Activated CD4-positive, alpha-beta T cell treated with anti-CD3 and anti-CD28 coated beads, Interleukin-2, amount 10 ng/mL, durations not matched to agents 7 days and 5 days (primary cell): Measurements from ENCODE around the gene HMOX2. TPM values are rescaled to one million over a fixed set of nuclear protein-coding genes. Genes with fewer than 3 reads are reported as not detected.

ENCODE experiments used
- CTCF ChIA-PET: fragments of 350-600 bp; sonication (Branson Sonifier 250); formaldehyde crosslinking; loops from one replicate; lab custom pipeline; 2021; ENCODE audit warnings: antibody characterized with exemption; lab: Charles Lee
- POLR2A ChIA-PET: fragments of 350-600 bp; sonication (Branson Sonifier 250); formaldehyde crosslinking; loops from one replicate; lab custom pipeline; 2021; ENCODE audit warnings: antibody characterized with exemption; lab: Charles Lee
- DNase-seq: peaks from one replicate; pipeline ENCODE4 v3.0.0-alpha.2; 2020
- H3K27ac Mint-ChIP-seq: one replicate; pipeline ENCODE4 v1.8.0; 2021; ENCODE audit warnings: mild to moderate bottlenecking, moderate library complexity, mixed read lengths
- H3K27me3 Mint-ChIP-seq: one replicate; pipeline ENCODE4 v1.8.0; 2021; ENCODE audit warnings: mixed read lengths
- H3K36me3 Mint-ChIP-seq: one replicate; pipeline ENCODE4 v1.8.0; 2021; ENCODE audit warnings: low read depth, mixed read lengths
- H3K4me1 Mint-ChIP-seq: one replicate; pipeline ENCODE4 v1.8.0; 2021; ENCODE audit warnings: mixed read lengths
- H3K4me3 Mint-ChIP-seq: one replicate; pipeline ENCODE4 v1.8.0; 2021; ENCODE audit warnings: mild to moderate bottlenecking, moderate library complexity, mixed read lengths
- H3K9me3 Mint-ChIP-seq: one replicate; pipeline ENCODE4 v1.8.0; 2021; ENCODE audit warnings: mixed read lengths
- total RNA-seq, 2 experiments: library from RNA; stranded (reverse); gene quantifications; one replicate each; pipeline ENCODE4 v1.2.3, GENCODE V29; 2021

HMOX2 gene, protein sequence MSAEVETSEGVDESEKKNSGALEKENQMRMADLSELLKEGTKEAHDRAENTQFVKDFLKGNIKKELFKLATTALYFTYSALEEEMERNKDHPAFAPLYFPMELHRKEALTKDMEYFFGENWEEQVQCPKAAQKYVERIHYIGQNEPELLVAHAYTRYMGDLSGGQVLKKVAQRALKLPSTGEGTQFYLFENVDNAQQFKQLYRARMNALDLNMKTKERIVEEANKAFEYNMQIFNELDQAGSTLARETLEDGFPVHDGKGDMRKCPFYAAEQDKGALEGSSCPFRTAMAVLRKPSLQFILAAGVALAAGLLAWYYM
- 100 to 1,000 TPM in 1 of 2 experiments, 10 to 100 TPM in 1; 86.3 to 107 TPM for total RNA-seq

DNA sequence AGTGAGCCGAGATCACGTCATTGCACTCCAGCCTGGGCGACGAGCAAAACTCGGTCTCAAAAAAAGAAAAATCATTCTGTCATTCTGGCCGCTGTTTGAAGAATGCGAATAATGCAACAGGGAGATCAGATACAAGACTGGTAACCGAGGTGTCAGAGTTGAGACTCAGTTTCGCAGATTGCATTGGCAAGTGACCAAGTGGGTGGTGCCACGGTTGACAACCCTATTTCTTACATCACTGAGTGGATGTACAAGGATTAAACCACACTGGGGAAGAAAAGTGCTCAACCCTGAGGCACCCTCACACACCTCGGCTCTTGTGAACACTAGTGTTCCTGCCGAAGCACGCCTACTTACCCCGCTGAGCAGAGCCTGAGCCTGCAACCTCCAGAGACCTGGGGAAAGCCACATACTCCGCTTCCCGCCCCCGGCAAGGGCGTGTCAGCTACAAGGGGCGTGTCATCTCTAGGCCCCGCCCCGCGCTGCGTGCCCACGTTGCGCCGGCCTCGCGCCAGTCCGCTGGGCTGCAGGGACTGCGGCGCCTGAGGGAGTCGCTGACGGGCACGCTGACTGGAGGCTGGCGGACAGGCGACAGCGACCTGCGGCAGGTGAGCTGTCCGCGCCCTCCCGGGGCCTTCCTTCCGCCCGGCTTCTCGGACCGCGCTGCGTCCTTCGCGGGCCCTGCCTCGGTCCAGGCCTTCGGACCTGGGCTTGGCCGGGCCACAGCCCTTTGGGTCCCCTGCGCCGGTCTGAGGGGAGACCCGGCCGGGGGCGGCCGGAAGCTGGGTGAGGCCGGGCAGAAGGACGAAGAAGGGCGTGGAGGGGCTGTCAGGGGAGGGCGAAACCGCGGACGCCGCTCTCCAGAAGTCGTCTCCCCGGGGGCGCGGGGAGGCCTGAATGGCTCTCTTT, at the start of gene HMOX2:
TSS of gene HMOX2 (plus strand) at position 519 of the 909 bp plus-strand sequence. CDS start 29,127 bp downstream, outside the sequence.
- ChIA-PET POLR2A (interaction anchor here (0.6 to 0.7 kb wide), 2 partner anchors 10 to 11 kb away, joined by 3 read pairs; no protein-coding TSS in a partner anchor), CTCF (interaction anchor here (0.8 to 4.8 kb wide), 13 partner anchors 10 to 157 kb away, joined by 3 to 42 read pairs (median 5); no protein-coding TSS in a partner anchor)
- DNase-seq, result peak; percentile 92
- peaks cover 40% of the 10 kb centered on the region for H3K4me1 Mint-ChIP-seq
- H3K27me3 Mint-ChIP-seq, result no peaks in the 10 kb centered on the region
- peaks cover 17% of the 10 kb centered on the region for H3K36me3 Mint-ChIP-seq
- H3K4me3 Mint-ChIP-seq, result peak within 1 kb of the TSS; percentile 94
- no peaks in the 10 kb centered on the region for H3K9me3 Mint-ChIP-seq
- peak within 1 kb of the TSS; percentile 90 for H3K27ac Mint-ChIP-seq

DNA sequence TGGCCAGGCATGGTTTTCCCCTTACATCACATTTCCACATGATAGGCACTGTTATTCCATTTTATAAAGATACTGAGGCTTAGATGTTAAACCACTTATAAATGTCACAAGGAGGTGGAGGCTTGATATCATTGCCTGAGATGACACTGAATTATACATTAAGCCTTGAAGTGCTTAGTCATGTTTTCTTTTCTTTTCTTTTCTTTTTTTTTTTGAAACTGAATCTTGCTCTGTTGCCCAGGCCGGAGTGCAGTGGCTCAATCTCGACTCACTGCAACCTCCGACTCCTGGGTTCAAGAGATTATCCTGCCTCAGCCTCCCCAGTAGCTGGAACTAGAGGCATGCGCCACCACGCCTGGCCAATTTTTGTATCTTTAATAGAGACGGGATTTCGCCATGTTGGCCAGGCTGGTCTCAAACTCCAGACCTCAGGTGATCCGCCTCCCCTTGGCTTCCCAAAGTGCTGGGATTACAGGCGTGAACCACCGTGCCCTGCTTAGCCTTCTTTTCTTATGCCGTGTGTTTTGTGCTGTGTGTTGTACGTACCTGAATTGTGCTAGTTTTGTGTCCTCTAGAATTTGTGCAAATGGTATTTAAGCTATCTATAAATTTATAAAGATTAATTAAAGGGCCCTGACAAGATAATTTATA, 49.4 kb upstream of the HMOX2 start:
- Mint-ChIP-seq H3K4me1 (peaks cover 32% of the 10 kb centered on the region), H3K27ac (peak overlapping the region; percentile 99), H3K9me3 (no peaks in the 10 kb centered on the region), H3K36me3 (peaks cover 17% of the 10 kb centered on the region), H3K27me3 (no peaks in the 10 kb centered on the region), H3K4me3 (peak overlapping the region; percentile 99)
- ChIA-PET POLR2A (no interaction called here), CTCF (interaction anchor here (0.7 to 1.0 kb wide), 3 partner anchors 24 to 121 kb away, joined by 3 to 4 read pairs (median 4); no protein-coding TSS in a partner anchor)
- DNase-seq, result no peak

DNA sequence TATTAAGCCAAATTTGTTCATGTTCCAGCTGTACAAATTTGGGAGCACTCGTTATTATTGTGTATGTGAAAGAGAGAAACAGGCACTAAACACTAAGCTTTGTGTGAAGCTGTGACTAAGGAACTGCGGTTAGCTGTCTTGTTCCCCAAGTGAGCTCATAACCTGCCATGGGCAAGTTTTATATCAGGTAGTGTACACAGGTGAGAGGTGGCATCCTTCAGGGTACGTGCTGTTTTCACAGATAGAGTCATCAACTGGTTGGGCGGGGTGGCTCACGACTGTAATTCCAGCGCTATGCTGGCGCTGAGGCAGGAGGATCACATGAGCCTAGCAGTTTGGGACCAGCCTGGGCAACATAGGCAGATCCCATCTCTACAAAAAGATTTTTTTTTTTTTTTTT, 47.7 kb upstream of the HMOX2 start:
- DNase-seq, result no peak
- CTCF ChIA-PET, result interaction anchor here (0.7 to 1.2 kb wide), 3 partner anchors 11 to 26 kb away, joined by 3 read pairs; no protein-coding TSS in a partner anchor
- Mint-ChIP-seq H3K27ac (no peak overlapping the region), H3K27me3 (no peaks in the 10 kb centered on the region), H3K4me1 (peaks cover 36% of the 10 kb centered on the region), H3K4me3 (no peak overlapping the region), H3K9me3 (no peaks in the 10 kb centered on the region), H3K36me3 (peaks cover 18% of the 10 kb centered on the region)
- POLR2A ChIA-PET, result no interaction called here

DNA sequence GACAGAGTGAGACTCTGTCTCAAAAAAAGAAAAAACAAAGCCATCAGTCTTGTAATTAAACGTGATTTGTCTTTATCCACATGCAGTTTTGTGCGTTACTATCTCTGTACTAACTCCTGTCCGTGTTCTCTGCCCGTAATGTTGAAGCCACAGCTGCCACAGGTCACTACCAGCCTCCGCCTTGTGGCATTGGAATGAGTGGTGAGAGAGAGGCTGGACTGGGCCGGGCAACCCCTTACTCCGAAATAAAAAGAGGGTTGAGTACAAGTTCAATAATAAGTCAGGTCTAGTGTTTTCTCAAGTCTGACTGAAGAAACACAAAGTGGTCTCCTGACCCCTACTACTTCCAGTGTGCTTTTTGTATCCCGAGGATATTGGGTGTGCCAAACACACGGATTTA, 45.2 kb upstream of the HMOX2 start:
- H3K9me3 Mint-ChIP-seq, result no peaks in the 10 kb centered on the region
- no peak overlapping the region for H3K4me3 Mint-ChIP-seq
- no peak for DNase-seq
- H3K4me1 Mint-ChIP-seq, result peaks cover 36% of the 10 kb centered on the region
- no peak overlapping the region for H3K27ac Mint-ChIP-seq
- peaks cover 28% of the 10 kb centered on the region for H3K36me3 Mint-ChIP-seq
- CTCF ChIA-PET, result no interaction called here
- no peaks in the 10 kb centered on the region for H3K27me3 Mint-ChIP-seq
- POLR2A ChIA-PET, result no interaction called here

DNA sequence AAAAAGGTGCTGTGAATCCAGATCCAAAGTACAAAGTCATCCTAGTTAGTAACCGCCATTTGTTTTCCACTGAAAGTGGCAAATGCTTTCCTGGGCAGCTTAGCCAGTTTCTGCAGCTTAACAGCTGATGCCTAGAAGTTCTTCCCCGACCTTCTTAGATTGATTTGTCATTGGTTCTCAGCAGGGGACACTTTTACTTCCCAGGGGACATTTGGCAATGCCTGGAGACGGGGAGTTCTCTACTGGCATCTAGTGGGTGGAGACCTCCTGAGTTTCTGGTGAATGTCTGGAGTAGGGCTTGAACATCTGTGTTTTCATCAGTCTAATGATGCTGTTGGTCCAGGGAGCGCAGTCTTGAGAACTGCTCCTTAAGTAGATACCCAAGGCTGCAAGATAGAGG, 43.0 kb upstream of the HMOX2 start:
- H3K4me3 Mint-ChIP-seq, result no peak overlapping the region
- H3K36me3 Mint-ChIP-seq, result peaks cover 32% of the 10 kb centered on the region
- peak overlapping the region; percentile 21 for H3K27ac Mint-ChIP-seq
- CTCF ChIA-PET, result no interaction called here
- H3K27me3 Mint-ChIP-seq, result no peaks in the 10 kb centered on the region
- H3K4me1 Mint-ChIP-seq, result peaks cover 19% of the 10 kb centered on the region
- no peaks in the 10 kb centered on the region for H3K9me3 Mint-ChIP-seq
- POLR2A ChIA-PET, result no interaction called here
- no peak for DNase-seq

DNA sequence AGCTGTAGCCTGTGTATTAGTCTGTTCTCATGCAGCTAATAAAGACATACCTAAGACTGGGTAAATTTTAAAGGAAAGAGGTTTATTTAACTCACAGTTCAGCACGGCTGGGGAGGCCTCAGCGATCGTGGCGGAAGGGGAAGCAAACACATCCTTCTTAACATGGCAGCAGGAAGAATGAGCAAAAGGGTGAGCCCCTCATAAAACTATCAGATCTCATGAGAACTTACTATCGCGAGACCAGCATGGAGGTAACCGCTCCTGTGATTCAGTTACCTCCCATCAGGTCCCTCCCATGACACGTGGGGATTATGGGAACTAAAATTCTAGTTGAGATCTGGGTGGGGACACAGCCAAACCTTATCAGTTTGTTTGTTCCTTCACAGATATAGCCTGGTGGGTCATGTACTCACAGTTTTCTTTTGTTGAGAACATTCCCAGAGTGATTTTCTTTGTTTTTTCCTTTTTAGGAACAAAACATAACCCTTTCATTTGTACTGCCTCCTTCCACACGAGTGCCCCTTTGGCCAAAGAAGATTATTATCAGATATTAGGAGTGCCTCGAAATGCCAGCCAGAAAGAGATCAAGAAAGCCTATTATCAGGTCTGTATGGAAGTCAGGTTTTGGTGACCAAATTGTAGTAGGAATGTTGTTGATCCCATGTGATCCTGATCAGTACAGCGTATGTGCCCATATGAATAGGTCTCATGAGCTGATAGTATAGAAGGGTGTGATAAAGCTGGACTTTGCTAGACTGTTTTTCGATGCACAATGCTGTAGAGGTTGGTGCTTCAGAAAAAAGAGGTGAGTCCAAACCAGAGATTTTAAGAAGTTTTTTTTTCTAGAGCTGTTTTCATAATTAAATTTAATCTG, 42.0 kb upstream of the HMOX2 start:
- Mint-ChIP-seq H3K36me3 (peaks cover 33% of the 10 kb centered on the region), H3K27ac (peak overlapping the region; percentile 10), H3K4me1 (peaks cover 18% of the 10 kb centered on the region), H3K4me3 (no peak overlapping the region), H3K27me3 (no peaks in the 10 kb centered on the region), H3K9me3 (no peaks in the 10 kb centered on the region)
- DNase-seq, result no peak
- POLR2A ChIA-PET, result no interaction called here
- CTCF ChIA-PET, result no interaction called here

DNA sequence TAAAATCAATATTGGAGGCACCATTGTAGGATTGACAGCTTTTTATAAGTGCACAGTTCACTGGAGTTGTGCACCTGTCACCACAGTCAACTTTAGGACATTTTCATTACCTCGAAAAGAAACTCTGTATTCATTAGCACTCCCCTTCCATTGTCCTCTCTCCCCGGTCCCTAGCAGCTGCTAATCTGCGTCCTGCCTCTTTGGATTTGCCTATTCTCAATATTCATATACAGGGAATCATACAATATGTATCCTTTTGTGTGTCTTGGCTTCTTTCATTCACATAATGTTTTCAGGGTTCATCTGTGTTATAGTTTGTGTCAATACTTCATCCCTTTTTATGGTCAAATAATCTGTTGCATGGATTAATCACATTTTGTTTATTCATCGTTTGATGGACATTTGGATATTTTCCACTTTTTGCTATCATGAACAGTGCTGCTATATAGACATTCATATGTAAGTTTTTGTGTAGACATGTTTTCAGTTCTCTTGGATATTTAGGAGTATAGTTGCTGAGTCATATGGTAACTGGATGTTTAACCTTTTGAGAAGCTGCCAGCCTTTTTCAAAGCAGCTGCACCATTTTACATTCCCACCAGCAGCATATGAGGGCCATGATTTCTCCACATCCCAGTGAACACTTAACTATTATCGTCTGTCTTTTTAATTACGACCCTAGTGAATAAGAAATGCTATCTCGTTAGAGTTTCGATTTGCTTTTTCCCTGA, 40.7 kb upstream of the HMOX2 start:
- ChIA-PET POLR2A (no interaction called here), CTCF (interaction anchor here (1.5 kb wide), 1 partner anchor 41 kb away, joined by 3 read pairs; the partner anchor contains the start of gene HMOX2)
- H3K4me1 Mint-ChIP-seq, result peaks cover 19% of the 10 kb centered on the region
- H3K27me3 Mint-ChIP-seq, result no peaks in the 10 kb centered on the region
- H3K27ac Mint-ChIP-seq, result peak overlapping the region; percentile 25
- DNase-seq, result no peak
- peaks cover 39% of the 10 kb centered on the region for H3K36me3 Mint-ChIP-seq
- no peaks in the 10 kb centered on the region for H3K9me3 Mint-ChIP-seq
- H3K4me3 Mint-ChIP-seq, result no peak overlapping the region

DNA sequence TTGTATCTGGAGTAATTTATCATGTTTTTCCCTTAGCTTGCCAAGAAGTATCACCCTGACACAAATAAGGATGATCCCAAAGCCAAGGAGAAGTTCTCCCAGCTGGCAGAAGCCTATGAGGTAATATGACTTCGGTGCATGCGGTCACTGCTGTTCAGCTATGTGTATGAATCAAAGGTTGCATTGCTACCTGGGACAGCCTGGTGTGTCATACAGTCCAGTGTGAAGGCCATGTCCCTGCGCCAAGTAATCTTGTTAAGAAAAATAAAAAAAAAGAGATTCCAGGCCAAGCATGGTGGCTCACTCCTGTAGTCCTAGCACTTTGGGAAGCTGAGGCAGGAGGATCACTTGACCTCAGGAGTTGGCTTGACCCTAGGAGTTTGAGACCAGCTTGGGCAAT, 38.8 kb upstream of the HMOX2 start:
- H3K4me3 Mint-ChIP-seq, result no peak overlapping the region
- POLR2A ChIA-PET, result no interaction called here
- no peak overlapping the region for H3K27ac Mint-ChIP-seq
- H3K36me3 Mint-ChIP-seq, result peaks cover 47% of the 10 kb centered on the region
- H3K4me1 Mint-ChIP-seq, result peaks cover 19% of the 10 kb centered on the region
- H3K27me3 Mint-ChIP-seq, result no peaks in the 10 kb centered on the region
- CTCF ChIA-PET, result no interaction called here
- no peaks in the 10 kb centered on the region for H3K9me3 Mint-ChIP-seq
- DNase-seq, result no peak

DNA sequence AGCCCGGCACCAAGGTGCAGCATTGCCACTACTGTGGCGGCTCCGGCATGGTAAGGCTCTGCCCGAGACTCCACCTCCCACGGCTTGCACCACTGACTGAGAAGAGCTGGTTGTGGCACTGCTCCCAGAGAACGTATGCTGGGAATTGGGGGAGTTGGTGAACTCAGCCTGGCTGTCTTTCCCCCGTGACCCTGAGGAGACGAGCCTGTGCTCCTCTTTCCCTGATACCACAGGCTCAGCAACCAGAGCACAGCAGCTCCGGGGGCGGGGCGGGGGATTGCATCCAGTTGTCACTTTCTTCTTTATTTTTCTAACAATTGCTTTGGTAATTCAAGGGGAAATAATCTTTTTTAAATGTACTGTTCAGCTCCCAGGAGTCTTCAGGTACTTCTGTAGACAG, 33.8 kb upstream of the HMOX2 start:
- no peak for DNase-seq
- Mint-ChIP-seq H3K27ac (no peak overlapping the region), H3K4me1 (peaks cover 9% of the 10 kb centered on the region), H3K36me3 (peaks cover 59% of the 10 kb centered on the region), H3K4me3 (no peak overlapping the region), H3K27me3 (no peaks in the 10 kb centered on the region), H3K9me3 (no peaks in the 10 kb centered on the region)
- ChIA-PET POLR2A (no interaction called here), CTCF (no interaction called here)

DNA sequence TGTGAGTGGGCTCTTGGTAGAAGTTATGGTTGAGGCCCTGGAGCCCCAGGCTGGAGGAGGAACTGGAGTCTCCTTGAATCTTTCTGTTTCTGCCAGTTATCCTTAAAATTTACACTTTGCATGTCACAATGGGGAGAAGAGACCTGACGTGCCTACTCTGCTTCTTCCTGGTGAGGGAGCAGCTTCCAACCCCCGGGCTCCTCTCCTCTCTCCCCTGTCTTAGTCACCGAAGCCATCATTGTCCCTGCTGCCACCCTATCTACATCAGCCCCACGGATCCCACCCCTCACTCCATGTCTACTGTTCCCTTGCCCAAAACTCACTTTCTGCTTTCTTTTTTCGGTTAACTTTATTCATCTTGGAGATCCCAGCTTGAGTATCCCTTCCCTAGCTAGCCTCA, 32.9 kb upstream of the HMOX2 start:
- Mint-ChIP-seq H3K9me3 (no peaks in the 10 kb centered on the region), H3K36me3 (peaks cover 59% of the 10 kb centered on the region), H3K27me3 (no peaks in the 10 kb centered on the region), H3K4me3 (no peak overlapping the region), H3K27ac (peak overlapping the region; percentile 64), H3K4me1 (peaks cover 9% of the 10 kb centered on the region)
- ChIA-PET POLR2A (no interaction called here), CTCF (interaction anchor here (0.6 kb wide), 1 partner anchor 685 kb away, joined by 3 read pairs; no protein-coding TSS in a partner anchor)
- no peak for DNase-seq

DNA sequence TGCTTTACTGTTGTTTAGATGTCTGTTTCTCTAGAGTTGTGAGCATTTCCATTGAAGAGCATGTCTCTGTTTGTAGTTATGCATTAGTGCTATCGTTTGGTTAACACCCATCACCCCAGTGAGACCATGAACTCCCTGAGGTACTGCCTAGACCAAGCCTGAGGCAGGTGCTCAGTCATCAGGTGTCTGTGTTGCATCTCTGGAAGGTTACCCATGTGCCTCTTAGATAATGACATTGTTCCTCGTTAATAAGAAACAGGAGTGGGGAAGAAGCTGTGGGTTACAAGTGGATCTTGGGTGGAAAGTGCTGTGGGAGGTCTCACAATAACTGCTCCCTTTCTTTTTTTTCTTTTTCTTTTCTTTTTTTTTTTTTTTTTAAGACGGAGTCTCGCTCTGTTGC, 32.2 kb upstream of the HMOX2 start:
- H3K4me1 Mint-ChIP-seq, result peaks cover 7% of the 10 kb centered on the region
- H3K9me3 Mint-ChIP-seq, result no peaks in the 10 kb centered on the region
- DNase-seq, result no peak
- peaks cover 61% of the 10 kb centered on the region for H3K36me3 Mint-ChIP-seq
- no peaks in the 10 kb centered on the region for H3K27me3 Mint-ChIP-seq
- no peak overlapping the region for H3K4me3 Mint-ChIP-seq
- CTCF ChIA-PET, result interaction anchor here (0.6 to 1.3 kb wide), 2 partner anchors 20 to 686 kb away, joined by 3 to 4 read pairs; no protein-coding TSS in a partner anchor
- H3K27ac Mint-ChIP-seq, result no peak overlapping the region
- POLR2A ChIA-PET, result no interaction called here
